Ecto neural progenitor cell (in vitro differentiated cells): ENCODE measurements around the gene ACOT8.
A peak's percentile ranks its signal among the peaks of the same experiment; 100 is the strongest.
"Not testable (repeated sequence)": the region's sequence is repeated elsewhere in the genome, so short reads cannot be mapped to it uniquely, and the experiment has no call there.

Experiments
- DNase-seq: peaks from one replicate; pipeline ENCODE4 v3.0.0-alpha.2; 2018; ENCODE audit warnings: low spot score

Gene ACOT8

GRCh38 chr20:45852326-45852725 lies 4.9 kb downstream of the ACOT8 start:
- no peak for DNase-seq

GRCh38 chr20:45851501-45851900 lies 5.7 kb downstream of the ACOT8 start:
- DNase-seq = no peak

GRCh38 chr20:45850926-45851325 lies 6.3 kb downstream of the ACOT8 start:
- no peak for DNase-seq

- DNase-seq = no peak
Observed at GRCh38 chr20:45850238-45850637, 7.0 kb downstream of the ACOT8 start.

- DNase-seq = no peak
Observed at GRCh38 chr20:45848969-45849582, 8.1 kb downstream of the ACOT8 start.

GRCh38 chr20:45848421-45848820 lies 8.8 kb downstream of the ACOT8 start:
- DNase-seq = no peak

GRCh38 chr20:45845452-45845851 lies 11.7 kb downstream of the ACOT8 start:
- no peak for DNase-seq

- DNase-seq = no peak
Observed at GRCh38 chr20:45843506-45843905, 13.7 kb downstream of the ACOT8 start.

- no peak for DNase-seq
Observed at GRCh38 chr20:45842169-45842812, 14.9 kb downstream of the ACOT8 start.

GRCh38 chr20:45841407-45842129 lies 15.6 kb downstream of the ACOT8 start:
- DNase-seq = no peak

GRCh38 chr20:45840700-45841198 lies 16.4 kb downstream of the ACOT8 start:
- no peak for DNase-seq

- no peak for DNase-seq
Observed at GRCh38 chr20:45836841-45837240, 20.4 kb downstream of the ACOT8 start.

GRCh38 chr20:45835825-45836224 lies 21.4 kb downstream of the ACOT8 start:
- DNase-seq = no peak

GRCh38 chr20:45835329-45835765 lies 21.8 kb downstream of the ACOT8 start:
- DNase-seq = no peak

GRCh38 chr20:45834797-45835161 lies 22.4 kb downstream of the ACOT8 start:
- no peak for DNase-seq

- DNase-seq = peak; percentile 89
Observed at GRCh38 chr20:45833883-45834796, 23.1 kb downstream of the ACOT8 start.

- no peak for DNase-seq
Observed at GRCh38 chr20:45833030-45833882, 23.9 kb downstream of the ACOT8 start, which contains the start of gene SNX21. Gene SNX21 (plus strand): TSS chr20:45833799. CDS start chr20:45833920, 121 bp downstream.

- DNase-seq = no peak
Observed at GRCh38 chr20:45832619-45833018, 24.6 kb downstream of the ACOT8 start.

- not testable (repeated sequence) for DNase-seq
Observed at GRCh38 chr20:45829673-45830106, 27.5 kb downstream of the ACOT8 start.

- no peak for DNase-seq
Observed at GRCh38 chr20:45828589-45828988, 28.6 kb downstream of the ACOT8 start.

- DNase-seq = no peak
Observed at GRCh38 chr20:45827712-45828111, 29.5 kb downstream of the ACOT8 start.
